HepG2 (cell line): ENCODE data around the gene ALG1L2.

Source experiments
- HOXA3 ChIP-seq: sonication (generic); formaldehyde crosslinking; IDR thresholded peaks from 2 replicates; pipeline ENCODE4 v1.5.0; 2020; ENCODE audit warnings: missing genetic modification reagents
- KDM1A ChIP-seq: IDR thresholded peaks from 2 replicates; pipeline ENCODE4 v1.6.1; 2016; ENCODE audit warnings: missing compliant biosample characterization
- NFIC ChIP-seq: IDR thresholded peaks from 2 replicates; pipeline ENCODE4 v1.6.1; 2012; ENCODE audit warnings: mild to moderate bottlenecking, low read length, inconsistent platforms
- NONO ChIP-seq, 2 experiments: fragments of 450-650 bp in 1 of 2; sonication (generic) in 1 of 2; formaldehyde crosslinking in 1 of 2; IDR thresholded peaks in 1 of 2; conservative IDR thresholded peaks in 1 of 2; 2 replicates each; pipeline versions ENCODE4 v1.6.1 to v1.8.0; 2017 to 2022; ENCODE audit warnings: mild to moderate bottlenecking in 1 of 2, missing genetic modification reagents in 1 of 2, moderate library complexity in 1 of 2
- NR3C1 ChIP-seq: sonication (generic); formaldehyde crosslinking; IDR thresholded peaks from 2 replicates; pipeline ENCODE4 v1.4.0; 2020; ENCODE audit warnings: missing genetic modification reagents
- POLR2A ChIP-seq, 2 experiments: IDR thresholded peaks; 2 replicates each; pipeline ENCODE4 v1.6.1; 2011; ENCODE audit warnings: low read depth in 2 of 2, low read length in 2 of 2, mild to moderate bottlenecking in 1 of 2, moderate library complexity in 1 of 2; ENCODE audit not compliant: insufficient read depth in 1 of 2
- RAD21 ChIP-seq: fragments of 450-650 bp; formaldehyde crosslinking; IDR thresholded peaks from 2 replicates; pipeline ENCODE4 v1.5.0; 2020; ENCODE audit warnings: mild to moderate bottlenecking
- RXRA ChIP-seq: sonication (generic); formaldehyde crosslinking; IDR thresholded peaks from 2 replicates; pipeline ENCODE4 v1.5.1; 2020; ENCODE audit warnings: missing genetic modification reagents
- ZNF10 ChIP-seq: sonication (generic); formaldehyde crosslinking; IDR thresholded peaks from 2 replicates; pipeline ENCODE4 v1.4.0; 2020; ENCODE audit warnings: mild to moderate bottlenecking, low read depth, missing genetic modification reagents, borderline replicate concordance
- TF ChIP-seq, protein P1 (sequence below): sonication (generic); formaldehyde crosslinking; IDR thresholded peaks from 2 replicates; pipeline ENCODE4 v1.5.0; 2020; ENCODE audit warnings: mild to moderate bottlenecking, missing genetic modification reagents, moderate library complexity
- TF ChIP-seq, protein P2 (sequence below): sonication (generic); formaldehyde crosslinking; IDR thresholded peaks from 2 replicates; pipeline ENCODE4 v1.8.0; 2022; ENCODE audit warnings: mild to moderate bottlenecking, missing genetic modification reagents
- TF ChIP-seq, protein P3 (sequence below): conservative IDR thresholded peaks from 2 replicates; pipeline ENCODE4 v1.6.1; 2018; ENCODE audit warnings: missing genetic modification reagents
- TF ChIP-seq, protein P4 (sequence below): sonication (generic); formaldehyde crosslinking; IDR thresholded peaks from 2 replicates; pipeline ENCODE4 v1.4.0; 2020; ENCODE audit warnings: missing genetic modification reagents
- TF ChIP-seq, protein P5 (sequence below): sonication (generic); formaldehyde crosslinking; IDR thresholded peaks from 2 replicates; pipeline ENCODE4 v1.5.1; 2020; ENCODE audit warnings: mild to moderate bottlenecking, missing genetic modification reagents, borderline replicate concordance

DNA sequence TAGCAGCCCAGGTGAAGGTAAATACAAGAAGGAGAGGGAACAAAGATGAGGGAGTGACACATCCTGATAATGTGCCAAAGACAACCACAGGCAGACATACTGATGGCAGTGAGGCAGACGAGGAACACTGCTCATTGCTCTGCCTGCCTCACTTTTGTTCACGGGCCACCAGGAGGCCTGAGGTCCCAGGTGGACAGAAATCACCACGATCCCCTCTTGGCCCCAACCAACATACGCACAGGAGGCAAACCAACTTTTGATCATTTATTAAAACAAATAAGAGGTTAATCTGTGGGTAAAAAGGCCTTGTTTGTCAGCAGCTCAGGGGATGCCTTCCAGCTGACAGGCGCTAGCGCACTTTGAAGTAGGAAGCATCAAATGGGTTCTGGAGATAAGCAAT, 4.2 kb downstream of the ALG1L2 start:
- no peak for TF ChIP-seq NFIC
- TF ChIP-seq RXRA (CRISPR knock-in tag): no peak
- TF ChIP-seq, protein P1, sequence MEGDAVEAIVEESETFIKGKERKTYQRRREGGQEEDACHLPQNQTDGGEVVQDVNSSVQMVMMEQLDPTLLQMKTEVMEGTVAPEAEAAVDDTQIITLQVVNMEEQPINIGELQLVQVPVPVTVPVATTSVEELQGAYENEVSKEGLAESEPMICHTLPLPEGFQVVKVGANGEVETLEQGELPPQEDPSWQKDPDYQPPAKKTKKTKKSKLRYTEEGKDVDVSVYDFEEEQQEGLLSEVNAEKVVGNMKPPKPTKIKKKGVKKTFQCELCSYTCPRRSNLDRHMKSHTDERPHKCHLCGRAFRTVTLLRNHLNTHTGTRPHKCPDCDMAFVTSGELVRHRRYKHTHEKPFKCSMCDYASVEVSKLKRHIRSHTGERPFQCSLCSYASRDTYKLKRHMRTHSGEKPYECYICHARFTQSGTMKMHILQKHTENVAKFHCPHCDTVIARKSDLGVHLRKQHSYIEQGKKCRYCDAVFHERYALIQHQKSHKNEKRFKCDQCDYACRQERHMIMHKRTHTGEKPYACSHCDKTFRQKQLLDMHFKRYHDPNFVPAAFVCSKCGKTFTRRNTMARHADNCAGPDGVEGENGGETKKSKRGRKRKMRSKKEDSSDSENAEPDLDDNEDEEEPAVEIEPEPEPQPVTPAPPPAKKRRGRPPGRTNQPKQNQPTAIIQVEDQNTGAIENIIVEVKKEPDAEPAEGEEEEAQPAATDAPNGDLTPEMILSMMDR (CRISPR knock-in tag): no peak
- TF ChIP-seq, protein P2, sequence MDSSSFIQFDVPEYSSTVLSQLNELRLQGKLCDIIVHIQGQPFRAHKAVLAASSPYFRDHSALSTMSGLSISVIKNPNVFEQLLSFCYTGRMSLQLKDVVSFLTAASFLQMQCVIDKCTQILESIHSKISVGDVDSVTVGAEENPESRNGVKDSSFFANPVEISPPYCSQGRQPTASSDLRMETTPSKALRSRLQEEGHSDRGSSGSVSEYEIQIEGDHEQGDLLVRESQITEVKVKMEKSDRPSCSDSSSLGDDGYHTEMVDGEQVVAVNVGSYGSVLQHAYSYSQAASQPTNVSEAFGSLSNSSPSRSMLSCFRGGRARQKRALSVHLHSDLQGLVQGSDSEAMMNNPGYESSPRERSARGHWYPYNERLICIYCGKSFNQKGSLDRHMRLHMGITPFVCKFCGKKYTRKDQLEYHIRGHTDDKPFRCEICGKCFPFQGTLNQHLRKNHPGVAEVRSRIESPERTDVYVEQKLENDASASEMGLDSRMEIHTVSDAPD (CRISPR knock-in tag): no peak
- TF ChIP-seq KDM1A: no peak
- TF ChIP-seq, protein P3, sequence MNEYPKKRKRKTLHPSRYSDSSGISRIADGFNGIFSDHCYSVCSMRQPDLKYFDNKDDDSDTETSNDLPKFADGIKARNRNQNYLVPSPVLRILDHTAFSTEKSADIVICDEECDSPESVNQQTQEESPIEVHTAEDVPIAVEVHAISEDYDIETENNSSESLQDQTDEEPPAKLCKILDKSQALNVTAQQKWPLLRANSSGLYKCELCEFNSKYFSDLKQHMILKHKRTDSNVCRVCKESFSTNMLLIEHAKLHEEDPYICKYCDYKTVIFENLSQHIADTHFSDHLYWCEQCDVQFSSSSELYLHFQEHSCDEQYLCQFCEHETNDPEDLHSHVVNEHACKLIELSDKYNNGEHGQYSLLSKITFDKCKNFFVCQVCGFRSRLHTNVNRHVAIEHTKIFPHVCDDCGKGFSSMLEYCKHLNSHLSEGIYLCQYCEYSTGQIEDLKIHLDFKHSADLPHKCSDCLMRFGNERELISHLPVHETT (CRISPR knock-in tag): no peak
- TF ChIP-seq ZNF10 (CRISPR knock-in tag): no peak
- no peak for TF ChIP-seq NR3C1 (CRISPR knock-in tag)
- TF ChIP-seq, protein P4, sequence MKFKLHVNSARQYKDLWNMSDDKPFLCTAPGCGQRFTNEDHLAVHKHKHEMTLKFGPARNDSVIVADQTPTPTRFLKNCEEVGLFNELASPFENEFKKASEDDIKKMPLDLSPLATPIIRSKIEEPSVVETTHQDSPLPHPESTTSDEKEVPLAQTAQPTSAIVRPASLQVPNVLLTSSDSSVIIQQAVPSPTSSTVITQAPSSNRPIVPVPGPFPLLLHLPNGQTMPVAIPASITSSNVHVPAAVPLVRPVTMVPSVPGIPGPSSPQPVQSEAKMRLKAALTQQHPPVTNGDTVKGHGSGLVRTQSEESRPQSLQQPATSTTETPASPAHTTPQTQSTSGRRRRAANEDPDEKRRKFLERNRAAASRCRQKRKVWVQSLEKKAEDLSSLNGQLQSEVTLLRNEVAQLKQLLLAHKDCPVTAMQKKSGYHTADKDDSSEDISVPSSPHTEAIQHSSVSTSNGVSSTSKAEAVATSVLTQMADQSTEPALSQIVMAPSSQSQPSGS: no peak
- TF ChIP-seq POLR2A (IDR thresholded peaks at IDR 0.05; ENCODE audit: insufficient read depth in 1 of 2, low read depth in 2 of 2, low read length in 2 of 2): no peak
- no peak for TF ChIP-seq RAD21
- TF ChIP-seq, protein P5, sequence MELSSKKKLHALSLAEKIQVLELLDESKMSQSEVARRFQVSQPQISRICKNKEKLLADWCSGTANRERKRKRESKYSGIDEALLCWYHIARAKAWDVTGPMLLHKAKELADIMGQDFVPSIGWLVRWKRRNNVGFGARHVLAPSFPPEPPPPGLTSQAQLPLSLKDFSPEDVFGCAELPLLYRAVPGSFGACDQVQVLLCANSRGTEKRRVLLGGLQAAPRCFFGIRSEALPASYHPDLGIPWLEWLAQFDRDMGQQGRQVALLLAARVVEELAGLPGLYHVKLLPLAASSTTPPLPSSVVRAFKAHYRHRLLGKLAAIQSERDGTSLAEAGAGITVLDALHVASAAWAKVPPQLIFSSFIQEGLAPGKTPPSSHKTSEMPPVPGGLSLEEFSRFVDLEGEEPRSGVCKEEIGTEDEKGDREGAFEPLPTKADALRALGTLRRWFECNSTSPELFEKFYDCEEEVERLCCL (CRISPR knock-in tag): no peak
- no peak for TF ChIP-seq NONO (IDR thresholded peaks at IDR 0.05)
- no peak for TF ChIP-seq NONO (CRISPR knock-in tag; conservative IDR thresholded peaks at IDR 0.05)
- no peak for TF ChIP-seq HOXA3
